DND-41 (cell line): Measurements from ENCODE around the gene SWI5.

Experiments
- ATAC-seq: fragments of 200-7000 bp; cut with Tn5 transposase; 3 replicates; pipeline ENCODE4 v1.9.1; 2021; ENCODE audit warnings: low read depth; ENCODE audit not compliant: insufficient read depth
- DNase-seq: peaks from one replicate; pipeline ENCODE4 v3.0.0-alpha.2; 2020
- H2AFZ ChIP-seq: 2 replicates; pipeline ENCODE4 v1.6.0; 2012; ENCODE audit warnings: low read depth, low read length
- H3K27ac ChIP-seq: 2 replicates; pipeline ENCODE4 v1.5.1; 2012; ENCODE audit warnings: low read length, inconsistent platforms
- H3K27me3 ChIP-seq: fragments of 200-600 bp; sonication (generic); 2 replicates; pipeline ENCODE4 v1.6.0; 2012; ENCODE audit warnings: low read length, mild to moderate bottlenecking, inconsistent platforms; ENCODE audit not compliant: insufficient read depth, poor library complexity
- H3K36me3 ChIP-seq: 2 replicates; pipeline ENCODE4 v1.5.1; 2012; ENCODE audit warnings: low read length, inconsistent platforms; ENCODE audit not compliant: insufficient read depth
- H3K4me1 ChIP-seq: 2 replicates; pipeline ENCODE4 v1.5.1; 2012; ENCODE audit warnings: mild to moderate bottlenecking, low read length; ENCODE audit not compliant: insufficient read depth
- H3K4me2 ChIP-seq: 2 replicates; pipeline ENCODE4 v1.6.0; 2012; ENCODE audit warnings: mild to moderate bottlenecking, moderate library complexity, low read length, inconsistent platforms; ENCODE audit not compliant: insufficient read depth
- H3K4me3 ChIP-seq, 2 experiments: fragments of 200-600 bp in 1 of 2; shearing (Covaris generic) in 1 of 2; 2 replicates each; pipeline ENCODE4 v1.5.1; 2012 to 2016; ENCODE audit warnings: inconsistent platforms in 2 of 2, low read length in 2 of 2, mild to moderate bottlenecking in 2 of 2, low read depth in 1 of 2, moderate library complexity in 1 of 2
- H3K79me2 ChIP-seq: 2 replicates; pipeline ENCODE4 v1.6.0; 2012; ENCODE audit warnings: low read length, inconsistent platforms; ENCODE audit not compliant: insufficient read depth
- H3K9ac ChIP-seq: 2 replicates; pipeline ENCODE4 v1.6.0; 2012; ENCODE audit warnings: low read depth, mild to moderate bottlenecking, inconsistent platforms, low read length, moderate library complexity
- H3K9me3 ChIP-seq: 2 replicates; pipeline ENCODE4 v1.5.1; 2012; ENCODE audit warnings: low read length, moderate library complexity, mild to moderate bottlenecking, inconsistent platforms; ENCODE audit not compliant: insufficient read depth, severe bottlenecking
- H4K20me1 ChIP-seq: 2 replicates; pipeline ENCODE4 v1.6.0; 2012; ENCODE audit warnings: low read length; ENCODE audit not compliant: insufficient read depth
- CTCF ChIP-seq: IDR thresholded peaks from 2 replicates; pipeline ENCODE4 v1.5.1; 2012; ENCODE audit warnings: borderline replicate concordance, low read length, moderate library complexity, mild to moderate bottlenecking; ENCODE audit not compliant: poor library complexity, severe bottlenecking; ENCODE audit errors: extremely low read depth
- EZH2 ChIP-seq: IDR thresholded peaks from 3 replicates; pipeline ENCODE4 v1.6.1; 2012; ENCODE audit warnings: borderline replicate concordance, low read depth, mild to moderate bottlenecking, moderate library complexity, low read length, inconsistent platforms; ENCODE audit not compliant: severe bottlenecking

SWI5 gene

GRCh38 chr9:128298535-128299482 lies 22.7 kb downstream of the SWI5 start:
- no peaks in the 10 kb centered on the region for H3K9me3 ChIP-seq

GRCh38 chr9:128304136-128304970 lies 28.3 kb downstream of the SWI5 start:
- Histone ChIP-seq H2AFZ (no peak overlapping the region), H3K4me1 (no peaks in the 10 kb centered on the region), H3K36me3 (peaks cover 3% of the 10 kb centered on the region; the same call in 1 of the 2 replicates), H3K27me3 (no peaks in the 10 kb centered on the region), H4K20me1 (no peaks in the 10 kb centered on the region), H3K9ac (no peak overlapping the region), H3K4me3 (no peak overlapping the region), H3K4me2 (no peak overlapping the region), H3K9me3 (no peaks in the 10 kb centered on the region), H3K79me2 (no peaks in the 10 kb centered on the region), H3K27ac (no peak overlapping the region)
- no peak for TF ChIP-seq CTCF
- no peak for TF ChIP-seq EZH2
- DNase-seq, result no peak
- ATAC-seq, result no peak

More at GRCh38 chr9:128298535-128299482, 22.7 kb downstream of the SWI5 start:
- Histone ChIP-seq H2AFZ (no peak overlapping the region), H3K27me3 (no peaks in the 10 kb centered on the region), H3K79me2 (no peaks in the 10 kb centered on the region), H3K27ac (no peak overlapping the region), H3K4me3 (no peak overlapping the region), H3K4me2 (no peak overlapping the region), H3K36me3 (no peaks in the 10 kb centered on the region), H3K9ac (no peak overlapping the region), H4K20me1 (no peaks in the 10 kb centered on the region), H3K4me1 (peaks cover 3% of the 10 kb centered on the region; the same call in 1 of the 2 replicates)
- no peak for ATAC-seq
- no peak for DNase-seq
- TF ChIP-seq CTCF, result no peak

DNA sequence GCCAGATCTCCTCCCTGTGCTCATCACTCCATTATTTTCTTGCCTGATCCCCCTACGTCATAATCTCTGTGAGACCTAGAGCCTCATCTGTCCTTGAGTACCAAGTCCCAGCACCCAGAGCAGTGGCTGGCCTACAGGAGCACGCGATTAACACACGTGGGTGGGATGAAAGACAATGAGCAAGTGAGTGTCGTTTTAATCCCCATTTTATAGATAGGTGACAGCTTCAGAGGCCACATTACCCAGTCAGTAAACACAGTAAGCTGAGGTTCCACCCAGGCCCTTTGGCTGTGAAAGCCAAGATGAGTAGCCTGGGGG lies 28.9 kb downstream of the SWI5 start:
- Histone ChIP-seq H3K27me3 (no peaks in the 10 kb centered on the region), H2AFZ (no peak overlapping the region), H3K36me3 (peaks cover 9% of the 10 kb centered on the region), H3K4me3 (no peak overlapping the region), H4K20me1 (no peaks in the 10 kb centered on the region), H3K79me2 (no peaks in the 10 kb centered on the region), H3K4me1 (no peaks in the 10 kb centered on the region), H3K9me3 (no peaks in the 10 kb centered on the region), H3K4me2 (no peak overlapping the region), H3K27ac (no peak overlapping the region), H3K9ac (no peak overlapping the region)
- ATAC-seq (no peak), DNase-seq (no peak)
- TF ChIP-seq EZH2 (no peak), CTCF (no peak)
